Kidney epithelial cell (primary cell): ENCODE results near the gene GPR146. TPM values are rescaled to one million over a fixed set of nuclear protein-coding genes. Genes with fewer than 3 reads are reported as not detected.

ENCODE experiments used
- DNase-seq: peaks from one replicate; pipeline ENCODE4 v3.0.0-alpha.2; 2010; ENCODE audit warnings: low read depth
- H3K27me3 ChIP-seq: 2 replicates; pipeline ENCODE4 v1.6.0; 2011; ENCODE audit warnings: low read length; ENCODE audit not compliant: control insufficient read depth, insufficient read depth
- H3K36me3 ChIP-seq: 2 replicates; pipeline ENCODE4 v1.5.1; 2011; ENCODE audit warnings: low read length; ENCODE audit not compliant: control insufficient read depth, insufficient read depth
- H3K4me3 ChIP-seq: 2 replicates; pipeline ENCODE4 v1.5.1; 2011; ENCODE audit warnings: low read depth, mild to moderate bottlenecking, control low read depth, low read length
- CTCF ChIP-seq: IDR thresholded peaks from 2 replicates; pipeline ENCODE4 v1.5.1; 2011; ENCODE audit warnings: mild to moderate bottlenecking, moderate library complexity, low read length, control low read depth, inconsistent platforms; ENCODE audit not compliant: insufficient read depth, poor library complexity, severe bottlenecking
- total RNA-seq: library from RNA; depleted of rRNA; stranded (reverse); fragments of >200 nt; gene quantifications from 2 replicates; pipeline ENCODE4 v1.2.3, GENCODE V29; 2015

GPR146 gene
- total RNA-seq, 1 donor from 2014 or later: 0.21 TPM

GRCh38 chr7:1053002-1053411 lies 8.7 kb downstream of the GPR146 start:
- Histone ChIP-seq H3K4me3 (no peak overlapping the region), H3K27me3 (peaks cover 5% of the 10 kb centered on the region), H3K36me3 (no peaks in the 10 kb centered on the region)
- TF ChIP-seq CTCF: no peak
- DNase-seq: no peak

GRCh38 chr7:1053816-1054370 lies 9.5 kb downstream of the GPR146 start:
- no peak for TF ChIP-seq CTCF
- no peak overlapping the region for H3K4me3 ChIP-seq
- H3K27me3 ChIP-seq: peaks cover 5% of the 10 kb centered on the region
- no peaks in the 10 kb centered on the region for H3K36me3 ChIP-seq
- no peak for DNase-seq

GRCh38 chr7:1054438-1054837 lies 10.1 kb downstream of the GPR146 start:
- H3K4me3 ChIP-seq: no peak overlapping the region
- DNase-seq: no peak
- peaks cover 5% of the 10 kb centered on the region for H3K27me3 ChIP-seq
- no peak for TF ChIP-seq CTCF
- no peaks in the 10 kb centered on the region for H3K36me3 ChIP-seq

GRCh38 chr7:1054861-1055450 lies 10.6 kb downstream of the GPR146 start:
- DNase-seq: no peak
- Histone ChIP-seq H3K27me3 (peaks cover 5% of the 10 kb centered on the region), H3K4me3 (no peak overlapping the region), H3K36me3 (no peaks in the 10 kb centered on the region)
- no peak for TF ChIP-seq CTCF

GRCh38 chr7:1055491-1055955 lies 11.2 kb downstream of the GPR146 start:
- H3K36me3 ChIP-seq: no peaks in the 10 kb centered on the region
- H3K4me3 ChIP-seq: no peak overlapping the region
- no peak for DNase-seq
- no peak for TF ChIP-seq CTCF
- H3K27me3 ChIP-seq: peaks cover 5% of the 10 kb centered on the region
